GM19455 (cell line): ENCODE results near the gene ERN1.

Experiments
- ATAC-seq: cut with Tn5 transposase; IDR thresholded peaks from one replicate; pipeline ENCODE4 v1.9.1; 2021; ENCODE audit not compliant: unreplicated experiment

The ERN1 gene

GRCh38 chr17:64158406-64158805 lies 28.5 kb upstream of the ERN1 start:
- ATAC-seq: no peak

- ATAC-seq: no peak
Observed at GRCh38 chr17:64157669-64158180, 27.8 kb upstream of the ERN1 start.

- ATAC-seq: no peak
Observed at GRCh38 chr17:64156670-64157069, 26.7 kb upstream of the ERN1 start.

- no peak for ATAC-seq
Observed at GRCh38 chr17:64155751-64156544, 26.0 kb upstream of the ERN1 start.

- no peak for ATAC-seq
Observed at GRCh38 chr17:64155129-64155528, 25.2 kb upstream of the ERN1 start.

GRCh38 chr17:64154717-64155116 lies 24.8 kb upstream of the ERN1 start:
- no peak for ATAC-seq

GRCh38 chr17:64154313-64154695 lies 24.4 kb upstream of the ERN1 start:
- ATAC-seq: no peak

- ATAC-seq: no peak
Observed at GRCh38 chr17:64153565-64154312, 23.8 kb upstream of the ERN1 start.

- no peak for ATAC-seq
Observed at GRCh38 chr17:64152428-64153125, 22.6 kb upstream of the ERN1 start.

- no peak for ATAC-seq
Observed at GRCh38 chr17:64151016-64151368, 21.0 kb upstream of the ERN1 start.

GRCh38 chr17:64150237-64151015 lies 20.5 kb upstream of the ERN1 start:
- no peak for ATAC-seq

- ATAC-seq: no peak
Observed at GRCh38 chr17:64149196-64149595, 19.3 kb upstream of the ERN1 start.

GRCh38 chr17:64148699-64149098 lies 18.8 kb upstream of the ERN1 start:
- no peak for ATAC-seq

GRCh38 chr17:64148017-64148631 lies 18.2 kb upstream of the ERN1 start:
- no peak for ATAC-seq

GRCh38 chr17:64147110-64148016 lies 17.4 kb upstream of the ERN1 start:
- no peak for ATAC-seq

GRCh38 chr17:64146418-64147109 lies 16.6 kb upstream of the ERN1 start:
- peak; percentile 5 for ATAC-seq

GRCh38 chr17:64145751-64146417 lies 15.9 kb upstream of the ERN1 start:
- ATAC-seq: peak; percentile 96

- peak; percentile 15 for ATAC-seq
Observed at GRCh38 chr17:64145375-64145750, 15.4 kb upstream of the ERN1 start.
